Small intestine (tissue), 7 donors: Measurements from ENCODE around the gene SOX21. TPM values are rescaled to one million over a fixed set of nuclear protein-coding genes. Genes with fewer than 3 reads are reported as not detected.
"Not testable (repeated sequence)": the region's sequence is repeated elsewhere in the genome, so short reads cannot be mapped to it uniquely, and the experiment has no call there.

Experiments used
- DNase-seq, 2 donors: peaks; one replicate each; pipeline versions ENCODE4 v3.0.0 to v3.0.0-alpha.2; 2013
- FAIRE-seq: peaks from 2 replicates; lab custom pipeline; 2012; peaks lifted over from hg19 to GRCh38; lab: Jason Lieb, UNC
- H3K27ac ChIP-seq, 3 donors: one replicate each; pipeline ENCODE4 v1.5.1; 2013; ENCODE audit warnings: low read length in 2 of 3, mild to moderate bottlenecking in 2 of 3, control low read depth in 1 of 3, inconsistent platforms in 1 of 3, low read depth in 1 of 3, moderate library complexity in 1 of 3
- H3K27me3 ChIP-seq, 3 donors: one replicate each; pipeline ENCODE4 v1.6.1; 2013; ENCODE audit warnings: low read length in 3 of 3, inconsistent platforms in 1 of 3; ENCODE audit not compliant: control insufficient read depth in 3 of 3, insufficient read depth in 3 of 3
- H3K36me3 ChIP-seq, 3 donors: one replicate each; pipeline ENCODE4 v1.6.1; 2013; ENCODE audit warnings: low read length in 3 of 3, inconsistent platforms in 1 of 3, low read depth in 1 of 3, mild to moderate bottlenecking in 1 of 3, moderate library complexity in 1 of 3; ENCODE audit not compliant: control insufficient read depth in 3 of 3, insufficient read depth in 2 of 3
- H3K4me1 ChIP-seq, 3 donors: one replicate each; pipeline ENCODE4 v1.6.1; 2013; ENCODE audit warnings: low read length in 2 of 3, inconsistent platforms in 1 of 3, low read depth in 1 of 3, mild to moderate bottlenecking in 1 of 3, moderate library complexity in 1 of 3; ENCODE audit not compliant: control insufficient read depth in 3 of 3, insufficient read depth in 2 of 3
- H3K4me3 ChIP-seq, 3 donors: one replicate each; pipeline ENCODE4 v1.5.1; 2013; ENCODE audit warnings: low read length in 3 of 3, control low read depth in 1 of 3, inconsistent platforms in 1 of 3, low read depth in 1 of 3, mild to moderate bottlenecking in 1 of 3, moderate library complexity in 1 of 3
- H3K9me3 ChIP-seq, 2 donors: one replicate each; pipeline ENCODE4 v1.6.1; 2013; ENCODE audit warnings: low read depth in 1 of 2, low read length in 1 of 2; ENCODE audit not compliant: control insufficient read depth in 2 of 2, insufficient read depth in 1 of 2
- WGBS, 3 donors: extraction: QIAGEN DNeasy Blood & Tissue Kit; methylation state at CpG; one replicate each; pipeline ENCODE4 v1.1.7; 2013; 5-methylcytosine and 5-hydroxymethylcytosine counted together
- polyA plus RNA-seq, 4 donors: library from polyadenylated mRNA; stranded (reverse) in 3 of 4; unstranded in 1 of 4; fragments of 200-250 nt in 3 of 4; fragments of 120-200 nt in 1 of 4; gene quantifications; one replicate each; pipeline versions ENCODE4 v1.2.1 to v1.2.3, GENCODE V29; 2013
- donor health status: healthy with polysubstance abuse.
- donor health status: control.
- donor health status: control.
- donor health status: Bipolar disorder and iron deficiency.
- donor health status: healthy.

Gene SOX21
- polyA plus RNA-seq, 4 donors: not detected

DNA sequence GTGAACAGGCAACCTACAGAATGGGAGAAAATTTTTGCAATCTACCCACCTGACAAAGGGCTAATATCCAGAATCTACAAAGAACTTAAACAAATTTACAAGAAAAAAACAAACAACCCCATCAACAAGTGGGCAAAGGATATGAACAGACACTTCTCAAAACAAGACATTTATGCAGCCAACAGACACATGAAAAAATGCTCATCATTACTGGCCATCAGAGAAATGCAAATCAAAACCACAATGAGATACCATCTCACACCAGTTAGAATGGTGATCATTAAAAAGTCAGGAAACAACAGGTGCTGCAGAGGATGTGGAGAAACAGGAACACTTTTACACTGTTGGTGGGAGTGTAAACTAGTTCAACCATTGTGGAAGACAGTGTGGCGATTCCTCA is 17.6 kb upstream of the SOX21 start:
- not testable (repeated sequence) for H3K4me1 ChIP-seq, H3K36me3 ChIP-seq, H3K9me3 ChIP-seq, H3K27ac ChIP-seq, DNase-seq, H3K27me3 ChIP-seq, H3K4me3 ChIP-seq, FAIRE-seq
- no CpG with 5 or more reads among the region's 1 CpG for WGBS, 3 donors

DNA sequence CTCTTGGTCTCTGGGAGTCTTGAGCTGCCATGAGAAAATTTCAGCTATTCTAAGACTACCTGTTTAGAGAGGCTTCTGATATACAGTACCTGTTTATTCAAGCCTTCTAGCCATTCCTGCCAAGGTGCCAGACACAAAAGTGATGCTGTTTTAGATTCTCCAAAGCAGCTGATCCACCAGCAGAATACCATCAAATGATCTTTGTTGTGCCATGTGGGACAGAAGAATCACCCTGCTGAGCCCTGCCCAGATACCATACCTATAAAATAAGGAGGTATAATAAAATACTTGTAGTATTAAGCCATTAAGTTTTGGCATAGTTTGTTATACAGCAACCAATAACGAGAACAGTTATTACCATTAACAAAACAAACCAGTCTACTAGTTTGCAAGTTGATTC is 14.1 kb upstream of the SOX21 start:
- no peak for FAIRE-seq
- 74 to 82% (median 78%) methylated on average over 1 of the region's 1 CpG for WGBS, 3 donors

DNA sequence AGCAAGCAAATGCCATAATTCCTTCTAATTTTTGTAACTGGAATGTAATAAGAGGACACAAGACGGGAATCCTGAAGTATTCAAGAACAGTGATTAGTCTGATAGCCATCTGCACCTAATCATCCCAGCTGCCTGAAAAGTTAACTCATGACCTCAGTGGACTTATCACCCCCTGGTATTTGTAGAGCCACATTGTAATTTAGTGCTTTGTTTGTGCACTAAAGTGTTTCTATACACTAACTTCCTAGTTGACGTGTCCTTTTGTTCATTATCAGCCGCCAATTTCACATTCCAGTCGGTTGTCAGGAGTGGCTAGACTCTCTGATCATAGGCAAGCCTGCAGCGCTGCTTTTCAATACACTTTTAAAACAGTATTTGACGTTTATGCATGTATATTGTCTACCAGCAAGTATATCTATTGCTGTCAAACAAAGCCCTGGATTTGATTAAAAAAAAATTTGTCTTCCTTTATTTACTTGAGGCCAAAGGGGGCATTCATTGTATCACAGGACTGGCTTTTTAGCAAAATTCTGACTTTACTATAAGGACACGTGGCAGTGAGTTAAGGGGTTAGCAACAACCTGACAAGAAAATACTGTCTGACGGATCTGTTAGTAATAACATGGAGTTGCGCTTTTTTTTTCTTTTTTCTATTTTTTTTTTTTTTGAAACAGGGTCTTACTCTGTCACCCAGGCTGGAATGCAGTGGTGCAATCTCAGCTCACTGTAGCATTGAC is 10.4 kb upstream of the SOX21 start:
- 32 to 44% (median 37%) methylated on average over 9 of the region's 9 CpGs for WGBS, 3 donors
- H3K27ac ChIP-seq: no peak overlapping the region
- FAIRE-seq (no peak), DNase-seq (no peak)
- no peaks in the 10 kb centered on the region for H3K4me1 ChIP-seq
- H3K36me3 ChIP-seq: no peaks in the 10 kb centered on the region
- H3K9me3 ChIP-seq: no peaks in the 10 kb centered on the region
- peaks cover 0 to 17% (median 12%) of the 10 kb centered on the region in 3 donors for H3K27me3 ChIP-seq
- no peak overlapping the region for H3K4me3 ChIP-seq

More for the DNA sequence above, 14.1 kb upstream of the SOX21 start:
- Histone ChIP-seq H3K36me3 (no peaks in the 10 kb centered on the region), H3K27me3 (peaks cover 0 to 11% (median 10%) of the 10 kb centered on the region in 3 donors), H3K9me3 (no peaks in the 10 kb centered on the region), H3K4me3 (no peak overlapping the region), H3K4me1 (no peaks in the 10 kb centered on the region), H3K27ac (no peak overlapping the region)
- DNase-seq: no peak

DNA sequence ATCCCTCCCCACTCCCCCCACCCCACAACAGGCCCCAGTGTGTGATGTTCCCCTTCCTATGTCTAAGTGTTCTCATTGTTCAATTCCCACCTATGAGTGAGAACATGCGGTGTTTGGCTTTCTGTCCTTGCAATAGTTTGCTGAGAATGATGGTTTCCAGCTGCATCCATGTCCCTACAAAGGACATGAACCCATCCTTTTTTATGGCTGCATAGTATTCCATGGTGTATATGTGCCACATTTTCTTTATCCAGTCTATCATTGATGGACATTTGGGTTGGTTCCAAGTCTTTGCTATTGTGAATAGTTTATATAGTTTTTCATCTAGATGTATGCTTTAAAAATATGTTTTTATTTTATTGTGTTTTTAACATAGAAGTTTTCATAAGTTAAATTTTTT is 6.4 kb upstream of the SOX21 start:
- not testable (repeated sequence) for H3K27ac ChIP-seq, H3K9me3 ChIP-seq, H3K4me1 ChIP-seq, H3K36me3 ChIP-seq, FAIRE-seq, DNase-seq, H3K4me3 ChIP-seq
- H3K27me3 ChIP-seq: peaks cover 0 to 47% (median 15%) of the 10 kb centered on the region in 3 donors
- 91 to 100% (median 92%) methylated on average over 1 of the region's 1 CpG for WGBS, 3 donors

DNA sequence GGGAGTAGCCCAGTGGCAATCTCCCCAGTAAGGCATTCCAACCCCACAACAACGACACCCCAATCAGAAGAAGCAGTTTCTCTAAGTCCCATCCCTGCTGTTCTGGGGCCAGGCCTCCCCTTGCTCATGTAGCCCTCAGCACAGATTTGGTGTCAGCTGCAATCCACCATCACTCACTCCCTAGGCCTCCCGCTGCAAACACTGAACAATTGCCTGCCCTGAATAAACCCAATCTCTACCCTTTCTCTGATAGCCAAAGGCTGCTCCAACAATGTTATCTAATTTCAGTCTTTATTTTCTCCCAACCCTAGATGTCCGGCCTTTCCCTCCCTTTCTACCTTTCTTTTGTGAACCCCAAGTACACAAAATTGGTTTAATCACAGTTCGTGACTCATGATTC is 5.6 kb upstream of the SOX21 start:
- Histone ChIP-seq H3K4me1 (no peaks in the 10 kb centered on the region), H3K27me3 (peaks cover 7 to 50% (median 22%) of the 10 kb centered on the region in 3 donors), H3K27ac (no peak overlapping the region), H3K4me3 (no peak overlapping the region), H3K36me3 (no peaks in the 10 kb centered on the region), H3K9me3 (no peaks in the 10 kb centered on the region)
- 59 to 78% (median 71%) methylated on average over 4 of the region's 4 CpGs for WGBS, 3 donors
- DNase-seq: no peak
- no peak for FAIRE-seq

DNA sequence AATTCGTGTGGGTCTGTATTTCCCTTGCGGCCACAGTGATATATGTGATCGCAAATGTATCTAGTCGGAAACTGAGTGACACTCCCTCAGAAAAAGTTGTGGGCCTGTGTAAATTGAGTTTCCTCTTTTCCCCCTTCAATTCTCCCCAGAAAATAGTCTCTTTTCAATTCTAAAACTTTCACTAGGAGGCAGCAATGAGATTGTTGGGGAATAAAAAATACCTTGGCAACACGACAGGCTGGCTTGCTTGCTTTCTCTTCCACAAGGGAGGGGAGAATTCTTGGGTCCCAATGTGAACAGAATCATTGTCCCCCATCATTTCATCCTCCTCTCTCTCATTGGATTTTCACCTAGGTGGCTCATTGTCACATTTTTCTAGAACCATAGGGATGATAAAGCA is 3.7 kb upstream of the SOX21 start:
- peaks cover 0 to 6% (median 6%) of the 10 kb centered on the region in 3 donors for H3K4me1 ChIP-seq
- no peak for DNase-seq
- peaks cover 20 to 55% (median 26%) of the 10 kb centered on the region in 3 donors for H3K27me3 ChIP-seq
- WGBS, 3 donors: 43 to 62% (median 52%) methylated on average over 5 of the region's 5 CpGs
- H3K4me3 ChIP-seq: no peak overlapping the region
- H3K9me3 ChIP-seq: peaks cover 0 to 1% of the 10 kb centered on the region in 2 donors
- H3K36me3 ChIP-seq: no peaks in the 10 kb centered on the region
- no peak for FAIRE-seq
- no peak overlapping the region for H3K27ac ChIP-seq

DNA sequence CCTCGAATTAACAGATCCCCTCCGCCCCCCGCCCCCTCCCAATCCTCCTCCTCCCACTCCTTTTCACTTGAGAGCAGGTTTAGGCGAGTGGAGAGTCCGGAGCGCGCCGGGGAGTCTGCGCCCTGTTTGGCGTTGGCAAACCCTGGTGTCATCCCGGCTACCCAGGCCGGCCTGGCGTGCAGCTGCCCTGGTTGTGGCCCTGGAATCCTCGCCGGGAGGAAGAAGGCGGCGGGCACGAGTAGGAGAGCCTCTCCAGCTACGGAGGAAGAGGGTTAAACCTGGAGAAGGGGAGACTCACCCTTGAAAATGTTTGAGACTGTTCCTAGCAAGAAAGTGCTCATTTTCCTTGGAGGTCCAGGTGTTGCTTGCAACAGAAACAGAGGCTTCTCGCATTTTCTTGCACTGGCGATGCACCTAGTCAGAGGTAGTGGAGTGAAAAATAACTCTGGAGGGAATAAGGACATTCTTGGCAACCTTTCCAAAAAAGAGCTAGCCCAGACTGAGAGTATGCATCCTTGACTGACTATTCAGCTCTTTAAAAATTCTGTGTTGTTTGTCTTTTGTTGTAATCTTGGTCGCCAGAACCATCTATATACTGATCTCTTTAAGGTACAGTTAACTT is 1.3 kb upstream of the SOX21 start:
- peaks cover 2 to 8% (median 6%) of the 10 kb centered on the region in 3 donors for H3K4me1 ChIP-seq
- H3K27ac ChIP-seq: no peak overlapping the region
- no peak overlapping the region for H3K4me3 ChIP-seq
- peaks cover 24 to 70% (median 33%) of the 10 kb centered on the region in 3 donors for H3K27me3 ChIP-seq
- no peaks in the 10 kb centered on the region for H3K36me3 ChIP-seq
- FAIRE-seq (no peak), DNase-seq (no peak)
- peaks cover 0 to 1% of the 10 kb centered on the region in 2 donors for H3K9me3 ChIP-seq
- WGBS, 3 donors: 3 to 7% (median 6%) methylated on average over 21 to 22 of the region's 22 CpGs

DNA sequence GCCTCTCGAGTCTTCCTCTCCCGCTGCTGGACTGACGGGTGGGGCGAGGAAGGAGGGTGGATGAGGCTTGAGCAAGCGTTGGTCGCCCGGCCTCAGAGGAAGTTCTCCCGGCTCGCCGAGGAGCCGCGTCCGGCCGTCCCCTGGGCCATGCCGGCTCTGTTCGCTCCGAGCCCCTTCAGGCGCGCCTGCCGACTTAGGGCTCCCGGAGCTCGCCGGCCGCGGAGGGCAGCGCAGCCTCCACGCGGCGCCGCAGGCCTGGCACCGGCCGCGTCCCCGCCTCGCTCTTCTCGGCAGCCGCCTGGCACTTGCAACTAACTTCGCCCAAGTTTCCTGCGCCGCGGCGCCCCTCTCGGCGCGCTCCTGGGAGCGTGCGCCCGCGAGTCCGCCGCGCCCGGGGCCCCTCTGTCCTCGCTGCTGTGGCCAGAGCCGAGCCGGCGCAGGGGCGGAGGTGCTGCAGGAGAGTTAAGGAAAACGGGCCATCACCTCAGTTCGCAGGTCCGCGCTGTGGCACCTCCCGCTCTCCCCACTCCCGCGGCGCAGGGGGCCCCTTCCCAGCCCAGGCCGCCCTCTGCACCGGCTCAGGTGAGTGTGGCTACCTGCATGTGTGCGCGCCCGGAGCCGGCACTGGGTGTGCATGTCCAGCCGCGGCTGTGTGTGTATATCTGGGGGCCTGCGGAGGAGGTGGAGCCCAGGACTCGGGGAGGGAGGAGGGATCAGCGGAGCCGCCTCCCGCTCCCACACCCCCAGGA is 641 bp upstream of the SOX21 start:
- DNase-seq: peak in 1 of 2 donors; percentile 60
- Histone ChIP-seq H3K4me3 (no peak overlapping the region), H3K27me3 (peaks cover 28 to 76% (median 37%) of the 10 kb centered on the region in 3 donors), H3K27ac (no peak overlapping the region), H3K36me3 (no peaks in the 10 kb centered on the region), H3K9me3 (peaks cover 1 to 2% of the 10 kb centered on the region in 2 donors), H3K4me1 (peaks cover 2 to 8% (median 6%) of the 10 kb centered on the region in 3 donors)
- WGBS, 3 donors: 1 to 2% (median 1%) methylated on average over 43 to 79 of the region's 79 CpGs
- FAIRE-seq: no peak
